Common myeloid progenitor, CD34-positive (primary cell): Measurements from ENCODE around the gene NTSR2.

Source experiments
- CTCF ChIA-PET: fragments of 350-600 bp; sonication (Branson Sonifier 250); formaldehyde crosslinking; loops from one replicate; lab custom pipeline; 2021; ENCODE audit warnings: antibody characterized with exemption; lab: Charles Lee
- POLR2A ChIA-PET: fragments of 350-600 bp; sonication (Branson Sonifier 250); formaldehyde crosslinking; loops from one replicate; lab custom pipeline; 2021; ENCODE audit warnings: antibody characterized with exemption; lab: Charles Lee
- DNase-seq, 3 donors: peaks; one replicate each; pipeline versions ENCODE4 v3.0.0 to v3.0.0-alpha.2; 2013
- H3K27ac ChIP-seq, 2 experiments: 1 replicate in 1 of 2; 2 replicates in 1 of 2; pipeline ENCODE4 v1.7.0; 2013; ENCODE audit warnings: inconsistent platforms in 2 of 2, low read length in 2 of 2, mild to moderate bottlenecking in 2 of 2, low read depth in 1 of 2, moderate library complexity in 1 of 2; ENCODE audit not compliant: severe bottlenecking in 2 of 2, insufficient read depth in 1 of 2, poor library complexity in 1 of 2
- H3K27me3 ChIP-seq, 5 experiments: replicated peaks in 2 of 5; 1 replicate in 3 of 5; 2 replicates in 2 of 5; pipeline versions ENCODE4 v1.6.1 to v1.7.0; 2013; ENCODE audit warnings: low read length in 4 of 5, mild to moderate bottlenecking in 2 of 5, moderate library complexity in 2 of 5, inconsistent platforms in 1 of 5; ENCODE audit not compliant: insufficient read depth in 5 of 5, control insufficient read depth in 4 of 5
- H3K36me3 ChIP-seq, 4 experiments: 1 replicate in 2 of 4; 2 replicates in 2 of 4; pipeline versions ENCODE4 v1.6.1 to v1.7.0; 2013; ENCODE audit warnings: low read length in 3 of 4, control low read depth in 1 of 4, mild to moderate bottlenecking in 1 of 4; ENCODE audit not compliant: control insufficient read depth in 4 of 4, insufficient read depth in 4 of 4
- H3K4me1 ChIP-seq, 4 experiments: 1 replicate in 3 of 4; 2 replicates in 1 of 4; pipeline versions ENCODE4 v1.6.1 to v1.7.1; 2013; ENCODE audit warnings: low read length in 3 of 4, mild to moderate bottlenecking in 3 of 4, control low read depth in 1 of 4, inconsistent platforms in 1 of 4, moderate library complexity in 1 of 4; ENCODE audit not compliant: control insufficient read depth in 4 of 4, insufficient read depth in 4 of 4; ENCODE audit errors: control extremely low read depth in 1 of 4
- H3K4me3 ChIP-seq, 7 experiments: 1 replicate in 4 of 7; 2 replicates in 3 of 7; pipeline versions ENCODE4 v1.5.1 to v1.7.0; 2013; ENCODE audit warnings: mild to moderate bottlenecking in 7 of 7, low read length in 6 of 7, moderate library complexity in 6 of 7, inconsistent platforms in 2 of 7, low read depth in 2 of 7, control low read depth in 1 of 7; ENCODE audit not compliant: insufficient read depth in 4 of 7, control insufficient read depth in 1 of 7; ENCODE audit errors: extremely low read depth in 1 of 7
- H3K9me3 ChIP-seq, 5 experiments: 1 replicate in 4 of 5; 2 replicates in 1 of 5; pipeline versions ENCODE4 v1.6.1 to v1.7.1; 2013; ENCODE audit warnings: low read length in 4 of 5, mild to moderate bottlenecking in 2 of 5, inconsistent platforms in 1 of 5, low read depth in 1 of 5, moderate library complexity in 1 of 5; ENCODE audit not compliant: control insufficient read depth in 4 of 5, insufficient read depth in 2 of 5; ENCODE audit errors: control extremely low read depth in 1 of 5
- WGBS: methylation state at CpG from one replicate; pipeline ENCODE4 v1.1.5; 2013; ENCODE audit not compliant: insufficient coverage; 5-methylcytosine and 5-hydroxymethylcytosine counted together

Gene NTSR2

DNA sequence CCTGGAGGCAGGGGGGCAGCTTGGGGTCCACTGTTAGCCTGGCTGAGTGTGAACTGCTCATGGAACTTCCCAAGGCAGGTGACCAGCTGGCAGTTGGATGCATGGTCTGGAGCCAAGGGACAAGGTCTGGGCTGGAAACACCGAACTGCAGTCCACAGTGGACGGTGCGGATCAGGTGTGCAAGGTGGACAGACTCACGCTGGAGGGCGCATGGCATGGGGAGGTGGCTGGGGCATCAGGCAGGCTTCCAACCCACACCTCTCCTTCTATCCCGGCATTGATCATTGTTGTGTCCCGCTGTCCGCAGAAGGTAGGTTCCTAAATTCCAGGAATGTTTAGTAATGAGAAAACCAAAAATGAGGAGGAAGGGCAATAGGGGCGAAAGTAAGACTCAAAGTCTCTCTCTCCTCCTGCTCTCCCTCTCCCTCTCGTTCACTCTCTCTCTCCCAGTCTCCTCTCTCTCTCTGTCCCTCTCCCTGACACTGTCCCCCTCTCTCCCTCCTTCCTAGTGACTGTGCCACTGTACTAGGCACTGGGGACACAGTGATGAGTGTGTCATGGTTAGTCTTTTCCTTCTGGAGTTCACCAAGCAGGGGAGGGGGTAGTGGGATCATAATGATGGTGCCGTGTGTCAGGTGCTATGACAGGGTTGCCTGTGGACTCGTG lies 46.1 kb upstream of the NTSR2 start:
- CTCF ChIA-PET = interaction anchor here (1.1 to 1.3 kb wide), 3 partner anchors 8 to 9 kb away, joined by 3 to 8 read pairs (median 4); no protein-coding TSS in a partner anchor
- Histone ChIP-seq H3K9me3 (no peaks in the 10 kb centered on the region), H3K4me1 (peaks cover 3 to 36% (median 16%) of the 10 kb centered on the region in 4 experiments), H3K36me3 (no peaks in the 10 kb centered on the region), H3K27ac (no peak overlapping the region), H3K4me3 (no peak overlapping the region), H3K27me3 (no peaks in the 10 kb centered on the region)
- POLR2A ChIA-PET = no interaction called here
- no peak for DNase-seq
- 99% methylated on average over 7 of the region's 12 CpGs for WGBS

DNA sequence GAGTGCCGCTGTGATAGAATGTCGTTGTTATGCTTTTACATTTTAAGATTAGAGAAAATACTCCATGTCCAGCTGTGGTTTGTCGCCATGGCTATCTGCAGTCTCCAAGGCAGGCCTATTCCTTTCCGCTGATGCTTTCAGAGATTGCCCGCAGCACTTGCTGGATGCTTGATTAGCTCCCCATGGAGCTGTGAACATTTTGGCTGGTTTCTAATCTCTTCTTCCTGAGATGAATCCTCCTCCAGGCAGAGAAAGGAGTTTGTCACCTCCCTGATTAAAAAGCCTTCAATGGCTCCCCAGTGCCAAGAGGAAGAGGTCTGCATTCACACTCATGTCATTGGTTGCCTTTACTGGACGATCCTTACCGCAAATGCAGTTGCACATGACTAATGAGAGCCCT lies 43.8 kb upstream of the NTSR2 start:
- WGBS = 91% methylated on average over 7 of the region's 7 CpGs
- Histone ChIP-seq H3K4me1 (peaks cover 0 to 25% (median 4%) of the 10 kb centered on the region in 4 experiments), H3K4me3 (no peak overlapping the region), H3K27ac (no peak overlapping the region), H3K9me3 (no peaks in the 10 kb centered on the region), H3K27me3 (no peaks in the 10 kb centered on the region), H3K36me3 (no peaks in the 10 kb centered on the region)
- CTCF ChIA-PET = no interaction called here
- no peak for DNase-seq
- POLR2A ChIA-PET = no interaction called here

DNA sequence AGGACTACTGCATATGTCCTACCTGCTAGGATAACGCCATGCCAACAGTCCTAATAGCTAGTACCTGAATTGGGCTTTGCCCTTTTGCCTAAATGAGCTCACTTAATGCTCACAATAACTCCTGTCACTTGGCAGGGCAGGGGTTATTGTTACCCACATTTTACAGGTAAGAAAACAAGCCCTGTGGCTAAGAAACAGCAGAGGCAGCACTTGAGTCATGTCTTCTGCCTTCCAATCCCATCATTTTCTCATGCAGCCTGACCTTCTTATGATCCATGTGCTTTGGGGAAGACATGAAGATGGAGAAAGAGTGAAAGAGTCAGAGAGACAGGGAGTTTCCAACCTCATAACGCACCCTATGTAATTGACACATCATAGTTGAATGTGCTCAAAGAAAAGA lies 42.9 kb upstream of the NTSR2 start:
- Histone ChIP-seq H3K4me3 (no peak overlapping the region), H3K9me3 (no peaks in the 10 kb centered on the region), H3K4me1 (peaks cover 0 to 24% (median under 1%) of the 10 kb centered on the region in 4 experiments), H3K27me3 (no peaks in the 10 kb centered on the region), H3K27ac (no peak overlapping the region), H3K36me3 (no peaks in the 10 kb centered on the region)
- DNase-seq = no peak
- 100% methylated on average over 2 of the region's 2 CpGs for WGBS
- CTCF ChIA-PET = interaction anchor here (0.7 to 1.4 kb wide), 2 partner anchors 9 to 20 kb away, joined by 3 to 5 read pairs; no protein-coding TSS in a partner anchor
- POLR2A ChIA-PET = no interaction called here

DNA sequence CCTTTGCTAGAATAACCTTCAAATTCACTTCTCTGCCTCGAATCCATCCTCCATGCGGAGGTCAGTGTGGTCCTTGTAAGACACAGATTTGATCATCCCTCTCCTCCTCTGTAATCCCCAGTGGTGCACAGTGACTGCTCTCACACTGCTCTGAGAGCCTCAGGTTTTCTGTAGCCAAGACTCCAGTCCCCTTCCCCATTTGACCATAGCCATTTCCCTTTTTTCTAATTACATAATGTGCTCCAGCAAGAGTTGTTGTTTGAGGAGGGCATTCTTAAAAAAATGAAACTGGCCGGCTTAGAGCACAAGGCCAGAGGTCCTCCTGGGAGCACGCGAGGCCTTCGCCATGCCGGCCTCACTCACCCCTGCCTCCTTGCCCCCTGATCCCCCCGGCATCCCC lies 41.8 kb upstream of the NTSR2 start:
- H3K9me3 ChIP-seq = no peaks in the 10 kb centered on the region
- H3K36me3 ChIP-seq = no peaks in the 10 kb centered on the region
- H3K27me3 ChIP-seq = no peaks in the 10 kb centered on the region
- H3K27ac ChIP-seq = no peak overlapping the region
- H3K4me1 ChIP-seq = peaks cover 0 to 17% (median under 1%) of the 10 kb centered on the region in 4 experiments
- H3K4me3 ChIP-seq = no peak overlapping the region
- DNase-seq = no peak
- POLR2A ChIA-PET = no interaction called here
- 79% methylated on average over 8 of the region's 8 CpGs for WGBS
- CTCF ChIA-PET = interaction anchor here (1.2 to 1.4 kb wide), 3 partner anchors 10 to 19 kb away, joined by 3 to 4 read pairs (median 3); no protein-coding TSS in a partner anchor

DNA sequence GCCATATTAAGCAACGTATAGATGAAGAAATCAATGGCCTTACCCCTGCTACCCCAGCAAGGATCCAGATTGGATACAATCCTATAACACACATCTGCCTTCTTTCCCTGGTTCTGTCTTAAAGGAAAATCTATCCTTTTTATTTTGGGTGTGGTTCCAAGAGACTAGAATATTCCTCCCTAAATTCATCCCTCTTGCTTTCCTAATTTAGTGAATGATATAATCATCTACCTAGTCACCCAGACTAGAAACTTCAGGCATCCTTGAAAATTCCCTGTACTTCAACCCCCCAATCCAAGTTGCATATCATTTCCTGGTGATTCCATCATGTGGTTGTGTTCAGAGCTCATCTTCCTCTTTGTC lies 41.3 kb upstream of the NTSR2 start:
- POLR2A ChIA-PET = no interaction called here
- Histone ChIP-seq H3K27me3 (no peaks in the 10 kb centered on the region), H3K9me3 (no peaks in the 10 kb centered on the region), H3K4me1 (peaks cover 0 to 13% (median 0%) of the 10 kb centered on the region in 4 experiments), H3K36me3 (no peaks in the 10 kb centered on the region), H3K27ac (no peak overlapping the region), H3K4me3 (no peak overlapping the region)
- DNase-seq = no peak
- no CpG with 5 or more reads among the region's 1 CpG for WGBS
- CTCF ChIA-PET = interaction anchor here (1.0 to 1.4 kb wide), 3 partner anchors 13 to 30 kb away, joined by 3 to 4 read pairs (median 3); no protein-coding TSS in a partner anchor

DNA sequence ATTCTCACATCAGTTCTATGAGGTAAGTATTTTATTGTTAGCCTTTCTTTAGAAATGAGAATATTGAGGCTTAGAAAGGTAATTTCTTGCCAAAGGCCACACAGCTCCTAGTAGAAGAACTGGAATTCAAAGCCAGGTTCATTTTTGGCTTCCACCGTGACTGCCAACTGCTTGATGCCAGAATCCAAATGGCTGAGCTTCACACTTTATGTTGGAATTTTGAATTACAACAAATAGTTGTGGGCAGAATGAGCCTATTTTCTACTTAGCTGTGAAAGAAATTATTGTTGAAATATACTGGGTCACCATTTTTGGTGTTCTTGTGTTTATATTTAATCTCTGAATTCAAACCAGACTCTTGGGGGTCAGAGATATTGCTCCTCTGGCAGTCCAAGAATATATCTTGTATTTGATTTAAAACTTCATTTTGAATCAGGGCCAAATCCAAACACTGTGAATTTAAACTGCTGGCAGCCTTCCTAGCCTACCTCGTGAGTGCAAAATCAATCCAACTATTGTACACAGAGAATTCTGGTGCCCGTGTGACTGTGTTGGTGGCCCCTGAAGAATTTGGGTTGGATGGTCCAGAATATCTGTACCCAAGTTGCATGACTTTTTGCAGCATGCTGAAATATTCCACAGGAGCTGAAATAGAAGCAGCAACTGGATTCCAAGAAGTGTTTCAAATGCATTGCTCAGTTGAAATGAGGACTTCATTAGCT lies 40.8 kb upstream of the NTSR2 start:
- H3K4me3 ChIP-seq = no peak overlapping the region
- H3K27ac ChIP-seq = no peak overlapping the region
- H3K9me3 ChIP-seq = peaks cover 0 to 3% (median 0%) of the 10 kb centered on the region in 5 experiments
- no peaks in the 10 kb centered on the region for H3K27me3 ChIP-seq
- WGBS = 41% methylated on average over 3 of the region's 3 CpGs
- CTCF ChIA-PET = interaction anchor here (1.0 to 1.4 kb wide), 3 partner anchors 13 to 30 kb away, joined by 3 to 4 read pairs (median 3); no protein-coding TSS in a partner anchor
- POLR2A ChIA-PET = no interaction called here
- DNase-seq = no peak
- H3K36me3 ChIP-seq = no peaks in the 10 kb centered on the region
- peaks cover 0 to 10% (median 0%) of the 10 kb centered on the region in 4 experiments for H3K4me1 ChIP-seq

DNA sequence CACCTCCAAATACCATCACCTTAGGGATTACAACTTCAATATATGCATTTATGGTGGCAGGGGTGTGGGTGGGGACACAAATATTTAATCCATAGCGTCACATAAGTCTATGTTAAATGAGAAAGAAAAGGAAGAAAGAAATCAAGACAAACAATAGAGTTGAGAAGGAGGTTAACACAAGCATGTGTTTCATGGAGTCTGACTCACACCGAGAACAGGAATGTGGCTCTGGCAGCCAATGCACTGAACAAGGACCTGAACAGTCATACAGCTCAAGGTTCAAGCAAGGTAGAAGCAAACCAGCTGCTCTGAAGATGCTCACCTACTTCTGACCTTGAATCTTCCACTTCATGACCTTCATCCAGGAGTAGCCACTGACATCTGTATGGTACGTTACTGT lies 40.2 kb upstream of the NTSR2 start:
- H3K27me3 ChIP-seq = no peaks in the 10 kb centered on the region
- no peak overlapping the region for H3K4me3 ChIP-seq
- no peaks in the 10 kb centered on the region for H3K36me3 ChIP-seq
- peaks cover 0 to 3% (median 0%) of the 10 kb centered on the region in 5 experiments for H3K9me3 ChIP-seq
- WGBS = 100% methylated on average over 1 of the region's 3 CpGs
- peaks cover 0 to 10% (median 0%) of the 10 kb centered on the region in 4 experiments for H3K4me1 ChIP-seq
- POLR2A ChIA-PET = no interaction called here
- DNase-seq = no peak
- H3K27ac ChIP-seq = no peak overlapping the region
- CTCF ChIA-PET = interaction anchor here (1.0 to 1.2 kb wide), 2 partner anchors 12 to 31 kb away, joined by 3 read pairs; no protein-coding TSS in a partner anchor
